ENCODE data around the gene WWOX. TPM values are rescaled to one million over a fixed set of nuclear protein-coding genes. Genes with fewer than 3 reads are reported as not detected.

WWOX gene
- total and polyA plus RNA-seq, 2 of the 13 experiments (the other 11 are each of a cell fraction or from before 2014, with no cell fraction given) = 9.1 to 37.4 TPM

DNA sequence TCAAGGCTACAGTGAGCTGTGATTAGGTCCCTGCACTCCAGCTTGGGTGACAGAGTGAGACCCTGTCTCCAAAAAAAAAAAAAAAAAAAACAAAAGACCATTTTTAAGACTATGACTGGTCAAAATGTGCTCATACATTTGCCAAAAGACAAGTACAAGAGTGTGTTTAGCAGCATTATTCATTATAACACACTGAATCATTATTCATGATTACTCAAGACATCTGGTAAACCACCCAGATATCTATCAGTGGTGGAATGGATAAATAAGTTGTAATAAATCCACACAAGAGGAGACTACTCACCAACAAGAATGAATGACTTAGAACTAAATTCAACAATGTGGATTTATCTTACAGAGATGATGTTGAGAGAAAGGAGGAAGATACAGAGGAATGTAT lies 784.8 kb downstream of the WWOX start:
- intact Hi-C loops (cut with micrococcal nuclease; ENCODE audit: unreplicated experiment) = no loop called here
- Histone ChIP-seq H2AFZ (ENCODE audit: low read length) (no peak overlapping the region), H3K79me2 (ENCODE audit: insufficient read depth, low read length) (no peaks in the 10 kb centered on the region), H3K27ac (ENCODE audit: extremely low read length, insufficient read depth, low read length) (no peak overlapping the region), H3K36me3 (replicated peaks in 1 of 2; ENCODE audit: control insufficient read depth in 1 of 2, insufficient read depth in 2 of 2, low read length in 2 of 2) (no peaks in the 10 kb centered on the region), H3K4me3 (replicated peaks in 1 of 3; ENCODE audit: insufficient read depth in 1 of 3, low read depth in 2 of 3, low read length in 3 of 3) (no peak overlapping the region), H3K9me3 (ENCODE audit: low read length) (no peaks in the 10 kb centered on the region), H3K27me3 (ENCODE audit: control insufficient read depth in 1 of 2, insufficient read depth in 2 of 2, low read length in 2 of 2) (no peaks in the 10 kb centered on the region), H3K9ac (ENCODE audit: insufficient read depth, low read depth, low read length) (no peak overlapping the region), H4K20me1 (ENCODE audit: insufficient read depth, low read length) (no peaks in the 10 kb centered on the region), H3K4me2 (ENCODE audit: low read depth, low read length) (no peak overlapping the region), H3K4me1 (ENCODE audit: insufficient read depth, low read length) (no peaks in the 10 kb centered on the region)
- TF ChIP-seq ZNF367 (CRISPR knock-in tag; IDR thresholded peaks at IDR 0.05; ENCODE audit: borderline replicate concordance) (no peak), SP1 (IDR thresholded peaks at IDR 0.05) (no peak), SP1 (CRISPR knock-in tag; IDR thresholded peaks at IDR 0.05) (no peak), ZNF501 (CRISPR knock-in tag; IDR thresholded peaks at IDR 0.05) (no peak), ZBTB37 (CRISPR knock-in tag; IDR thresholded peaks at IDR 0.05) (no peak), ZNF512 (CRISPR knock-in tag; IDR thresholded peaks at IDR 0.05) (no peak), CREB1 (IDR thresholded peaks at IDR 0.05) (no peak), CREB1 (CRISPR knock-in tag; IDR thresholded peaks at IDR 0.05) (no peak), SIN3B (IDR thresholded peaks at IDR 0.05; ENCODE audit: low read length) (no peak), PHF8 (CRISPR knock-in tag; IDR thresholded peaks at IDR 0.05) (no peak), ATF2 (CRISPR knock-in tag; IDR thresholded peaks at IDR 0.05) (no peak), MEF2D (CRISPR knock-in tag; IDR thresholded peaks at IDR 0.05) (no peak), RNF219 (CRISPR knock-in tag; IDR thresholded peaks at IDR 0.05) (no peak), TRIM22 (IDR thresholded peaks at IDR 0.05) (no peak), HIVEP1 (CRISPR knock-in tag; IDR thresholded peaks at IDR 0.05) (no peak), MED13 (CRISPR knock-in tag; IDR thresholded peaks at IDR 0.05) (no peak)
- no TSS peak for BruUV-seq (replicated peaks)
- ATAC-seq (no peak), FAIRE-seq (no peak), DNase-seq (ENCODE audit: low spot score) (no peak)
- CTCF ChIA-PET (ENCODE audit: low intra/inter-chr PET ratio, low total read pairs) = no interaction called here
- in situ Hi-C loops (cut with HindIII; ENCODE audit: extremely low pct_ligation_motif_present, low pct_unique_long_range_greater_than_20kb) = no loop called here
- POLR2A ChIA-PET = no interaction called here
